ENCODE measurements around the gene CACNG5.

CACNG5 gene

GRCh38 chr17:66793814-66794213, 41.1 kb upstream of the CACNG5 start:
- no peak for DNase-seq (ENCODE audit: low read depth)
- H3K4me3 ChIP-seq (ENCODE audit: low read depth, low read length) = no peak overlapping the region
- TF ChIP-seq CTCF (conservative IDR thresholded peaks at IDR 0.05; ENCODE audit: low read depth, low read length) = no peak

- no peak for DNase-seq (ENCODE audit: low read depth)
- no peak overlapping the region for H3K4me3 ChIP-seq (ENCODE audit: low read depth, low read length)
- TF ChIP-seq CTCF (conservative IDR thresholded peaks at IDR 0.05; ENCODE audit: low read depth, low read length) = no peak
Measured at GRCh38 chr17:66795486-66795885, 39.4 kb upstream of the CACNG5 start.

GRCh38 chr17:66799849-66800537, 34.9 kb upstream of the CACNG5 start:
- no peak for TF ChIP-seq CTCF (conservative IDR thresholded peaks at IDR 0.05; ENCODE audit: low read depth, low read length)
- DNase-seq (ENCODE audit: low read depth) = no peak
- H3K4me3 ChIP-seq (ENCODE audit: low read depth, low read length) = no peak overlapping the region

- no peak overlapping the region for H3K4me3 ChIP-seq (ENCODE audit: low read depth, low read length)
- TF ChIP-seq CTCF (conservative IDR thresholded peaks at IDR 0.05; ENCODE audit: low read depth, low read length) = no peak
- DNase-seq (ENCODE audit: low read depth) = no peak
Measured at GRCh38 chr17:66803474-66803951, 31.4 kb upstream of the CACNG5 start.

- no peak overlapping the region for H3K4me3 ChIP-seq (ENCODE audit: low read depth, low read length)
- no peak for TF ChIP-seq CTCF (conservative IDR thresholded peaks at IDR 0.05; ENCODE audit: low read depth, low read length)
- DNase-seq (ENCODE audit: low read depth) = no peak
Measured at GRCh38 chr17:66805567-66805966, 29.4 kb upstream of the CACNG5 start.

- no peak overlapping the region for H3K4me3 ChIP-seq (ENCODE audit: low read depth, low read length)
- TF ChIP-seq CTCF (conservative IDR thresholded peaks at IDR 0.05; ENCODE audit: low read depth, low read length) = no peak
- no peak for DNase-seq (ENCODE audit: low read depth)
Measured at GRCh38 chr17:66807182-66807581, 27.7 kb upstream of the CACNG5 start.

GRCh38 chr17:66809408-66809807, 25.5 kb upstream of the CACNG5 start:
- H3K4me3 ChIP-seq (ENCODE audit: low read depth, low read length) = no peak overlapping the region
- DNase-seq (ENCODE audit: low read depth) = no peak

More at GRCh38 chr17:66809408-66809807, 25.5 kb upstream of the CACNG5 start:
- no peak for TF ChIP-seq CTCF (conservative IDR thresholded peaks at IDR 0.05; ENCODE audit: low read depth, low read length)
